Psoas muscle (tissue), 8 donors: Measurements from ENCODE around the gene ACTR6. TPM values are rescaled to one million over a fixed set of nuclear protein-coding genes. Genes with fewer than 3 reads are reported as not detected.
A peak's percentile ranks its signal among the peaks of the same experiment; 100 is the strongest.

Experiments used
- ATAC-seq, 4 donors: fragments of 200-7000 bp; cut with Tn5 transposase; one replicate each; pipeline ENCODE4 v1.9.1; 2020; ENCODE audit warnings: moderate library complexity in 3 of 4, mild to moderate bottlenecking in 2 of 4
- DNase-seq, 2 donors: peaks; one replicate each; pipeline ENCODE4 v3.0.0-alpha.2; 2020
- H3K27ac ChIP-seq: fragments of 200-600 bp; one replicate; pipeline ENCODE4 v1.8.0; 2022
- H3K27me3 ChIP-seq, 3 donors: fragments of 200-600 bp in 1 of 3; one replicate each; pipeline versions ENCODE4 v1.6.1 to v1.8.0; 2013 to 2022; ENCODE audit warnings: low read length in 2 of 3, mild to moderate bottlenecking in 2 of 3, moderate library complexity in 1 of 3; ENCODE audit not compliant: insufficient read depth in 3 of 3
- H3K36me3 ChIP-seq, 2 donors: fragments of 200-600 bp in 1 of 2; one replicate each; pipeline versions ENCODE4 v1.6.1 to v1.8.0; 2013 to 2022; ENCODE audit warnings: low read depth in 1 of 2, mild to moderate bottlenecking in 1 of 2, moderate library complexity in 1 of 2; ENCODE audit not compliant: insufficient read depth in 1 of 2
- H3K4me1 ChIP-seq: fragments of 200-600 bp; one replicate; pipeline ENCODE4 v1.8.0; 2022
- H3K4me3 ChIP-seq: fragments of 200-600 bp; one replicate; pipeline ENCODE4 v1.8.0; 2022; ENCODE audit warnings: mild to moderate bottlenecking
- H3K9me3 ChIP-seq: fragments of 200-600 bp; one replicate; pipeline ENCODE4 v1.8.0; 2022
- CTCF ChIP-seq: fragments of 200-600 bp; IDR thresholded peaks from one replicate; pipeline ENCODE4 v1.8.0; 2022; ENCODE audit warnings: antibody characterized with exemption
- WGBS, 3 donors: extraction: QIAGEN DNeasy Blood & Tissue Kit; methylation state at CpG; one replicate each; pipeline versions ENCODE4 v1.1.6 to v1.1.7; 2013; 5-methylcytosine and 5-hydroxymethylcytosine counted together
- intact Hi-C, 2 donors: fragments of 100-400 bp; cut with DNase I; formaldehyde crosslinking; loops; one replicate each; pipeline versions ENCODE4 v1.11.0 to v1.14.2; 2022
- polyA plus RNA-seq, 3 donors: library from polyadenylated mRNA; stranded (reverse); fragments of 200-250 nt; gene quantifications; one replicate each; pipeline ENCODE4 v1.2.3, GENCODE V29; 2013
- total RNA-seq, 4 donors: library from RNA; stranded (reverse); fragmentation: NEBNext Ultra II Directional in 2 of 4; extraction: Animal tissue kit (Norgen Biotek cat#: 25700) in 2 of 4; gene quantifications; one replicate each; pipeline versions ENCODE4 v1.2.1 to v1.2.4, GENCODE V29; 2021 to 2023
- donor health status: healthy with polysubstance abuse.
- donor health status: DM: no; HTN: no; CAD: no; lungs with moderate emphysema.
- donor health status: Bipolar disorder and iron deficiency.
- donor health status: healthy.
- donor health status: DM: yes; HTN: yes; CAD: no.
- donor health status: DM: no; HTN: no; CAD: no.
- donor health status: DM: no; HTN: no; CAD: no.
- donor health status: DM: yes; HTN: yes; CAD: no.

Gene ACTR6
- total and polyA plus RNA-seq, 7 donors: 11.5 to 31.7 (median 17.1) TPM

GRCh38 chr12:100267603-100268281, 67.1 kb downstream of the ACTR6 start:
- 1% methylated on average over 33 of the region's 33 CpGs for WGBS, 3 donors

GRCh38 chr12:100268835-100269564, 68.4 kb downstream of the ACTR6 start:
- no peaks in the 10 kb centered on the region for H3K36me3 ChIP-seq
- H3K27ac ChIP-seq: peak overlapping the region; percentile 4
- no peaks in the 10 kb centered on the region for H3K27me3 ChIP-seq
- intact Hi-C loops: loop anchor here (5.0 kb wide), 2 partner anchors 67 to 127 kb away; partner anchors contain the start of genes ACTR6 (in 1 of the 2) and BLTP3B (in 1 of the 2)
- peaks cover 22% of the 10 kb centered on the region for H3K4me1 ChIP-seq
- DNase-seq: no peak
- peak overlapping the region; percentile 96 for H3K4me3 ChIP-seq
- H3K9me3 ChIP-seq: no peaks in the 10 kb centered on the region
- 67 to 72% (median 68%) methylated on average over 5 of the region's 5 CpGs for WGBS, 3 donors
- ATAC-seq: no peak
- no peak for TF ChIP-seq CTCF

More at GRCh38 chr12:100267603-100268281, 67.1 kb downstream of the ACTR6 start:
- intact Hi-C loops: loop anchor here (5.0 kb wide), 2 partner anchors 65 to 125 kb away; partner anchors contain the start of genes ACTR6 (in 1 of the 2) and BLTP3B (in 1 of the 2)
- H3K4me1 ChIP-seq: peaks cover 22% of the 10 kb centered on the region
- no peaks in the 10 kb centered on the region for H3K27me3 ChIP-seq
- no peaks in the 10 kb centered on the region for H3K9me3 ChIP-seq
- ATAC-seq: peak in 3 of 4 donors; percentile 15 to 36 (median 26)
- peak overlapping the region; percentile 96 for H3K4me3 ChIP-seq
- no peak for DNase-seq
- H3K27ac ChIP-seq: peak overlapping the region; percentile 97
- TF ChIP-seq CTCF: no peak
- no peaks in the 10 kb centered on the region for H3K36me3 ChIP-seq

GRCh38 chr12:100273782-100274181, 73.2 kb downstream of the ACTR6 start:
- intact Hi-C loops: no loop called here
- ATAC-seq (no peak), DNase-seq (no peak)
- no peaks in the 10 kb centered on the region for H3K9me3 ChIP-seq
- TF ChIP-seq CTCF: no peak
- no peaks in the 10 kb centered on the region for H3K36me3 ChIP-seq
- 57 to 68% (median 60%) methylated on average over 4 of the region's 4 CpGs for WGBS, 3 donors
- no peak overlapping the region for H3K27ac ChIP-seq
- H3K4me1 ChIP-seq: peaks cover 14% of the 10 kb centered on the region
- no peaks in the 10 kb centered on the region for H3K27me3 ChIP-seq
- H3K4me3 ChIP-seq: no peak overlapping the region

Other genes starting within 250 kb of the ACTR6 start
- gene ANKS1B, start 215.9 kb upstream of the ACTR6 start, total RNA-seq: 1 to 10 TPM; 3.6 to 7.4 (median 4.2) TPM
- 1 to 10 TPM in 2 of 3 donors, under 1 TPM in 1; 0.46 to 2.4 (median 1.1) TPM for gene ANKS1B, start 215.9 kb upstream of the ACTR6 start, polyA plus RNA-seq
- gene BLTP3B, start 57.9 kb upstream of the ACTR6 start, total RNA-seq: 10 to 100 TPM; 21.0 to 34.6 (median 26.9) TPM
- 10 to 100 TPM in 2 of 3 donors, 1 to 10 TPM in 1; 9.3 to 36.8 (median 13.9) TPM for gene BLTP3B, start 57.9 kb upstream of the ACTR6 start, polyA plus RNA-seq
- 1 to 10 TPM in 1 of 4 donors, under 1 TPM in 2, not detected in 1; 0.32 to 1.4 (median 0.47) TPM for gene DEPDC4, start 66.3 kb downstream of the ACTR6 start, total RNA-seq
- gene DEPDC4, start 66.3 kb downstream of the ACTR6 start, polyA plus RNA-seq: under 1 TPM in 2 of 3 donors, not detected in 1; 0.14 to 0.65 TPM
- gene SCYL2, start 66.4 kb downstream of the ACTR6 start, total RNA-seq: 10 to 100 TPM; 23.3 to 29.0 (median 28.3) TPM
- 10 to 100 TPM in 2 of 3 donors, 1 to 10 TPM in 1; 9.7 to 21.6 (median 19.3) TPM for gene SCYL2, start 66.4 kb downstream of the ACTR6 start, polyA plus RNA-seq
- not detected for gene SLC17A8, start 156.3 kb downstream of the ACTR6 start, total RNA-seq
- gene SLC17A8, start 156.3 kb downstream of the ACTR6 start, polyA plus RNA-seq: under 1 TPM in 1 of 3 donors, not detected in 2; 0.08 TPM